Measurements from ENCODE around the gene TMEM167A.

The TMEM167A gene

GRCh38 chr5:83034036-83034435, 43.2 kb downstream of the TMEM167A start:
- no peak for DNase-seq

- no peak for DNase-seq
Measured at GRCh38 chr5:83031381-83031780, 45.8 kb downstream of the TMEM167A start.

GRCh38 chr5:83029912-83030311, 47.3 kb downstream of the TMEM167A start:
- no peak for DNase-seq

GRCh38 chr5:83026930-83027687, 50.1 kb downstream of the TMEM167A start:
- no peak for DNase-seq

DNA sequence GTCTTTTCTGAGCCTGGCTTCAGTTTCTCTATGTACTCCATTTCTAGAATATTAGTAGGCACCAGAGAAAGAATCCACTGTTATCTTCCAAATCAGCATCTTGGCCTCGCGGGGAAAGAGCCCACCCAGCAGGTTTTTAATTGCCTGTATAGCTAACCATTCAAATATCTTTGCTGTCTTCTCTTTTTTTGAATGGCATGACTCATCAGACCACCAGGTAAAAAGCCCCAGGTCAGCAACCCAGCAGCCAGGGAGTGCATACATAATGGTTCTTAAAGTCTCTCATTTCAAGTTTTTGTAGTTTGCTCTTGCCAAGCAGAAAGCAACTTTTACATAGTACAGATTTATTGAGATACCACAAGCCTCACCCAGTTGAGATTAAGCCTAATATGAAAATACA, 50.7 kb downstream of the TMEM167A start:
- no peak for DNase-seq

GRCh38 chr5:83025690-83026478, 51.3 kb downstream of the TMEM167A start:
- DNase-seq, result no peak

DNA sequence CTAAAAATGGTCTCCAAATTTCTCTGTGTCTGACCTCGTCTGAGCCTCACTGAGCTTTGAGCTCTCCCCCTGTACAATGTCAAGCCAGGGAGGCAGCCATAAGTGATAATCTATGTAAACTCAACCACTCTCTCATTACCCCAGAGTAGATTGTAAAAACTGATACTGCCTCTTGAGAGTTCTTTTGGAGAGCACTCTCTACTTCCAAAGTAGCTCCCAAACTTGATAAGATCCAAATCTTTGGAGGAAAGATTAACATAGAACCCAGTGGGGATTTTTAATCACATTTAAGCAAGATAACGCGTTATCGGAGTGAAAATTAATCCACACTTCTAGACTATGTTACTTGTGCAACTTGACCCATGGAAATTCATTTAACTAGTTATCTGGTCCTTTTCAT, 54.9 kb downstream of the TMEM167A start:
- DNase-seq, result no peak

DNA sequence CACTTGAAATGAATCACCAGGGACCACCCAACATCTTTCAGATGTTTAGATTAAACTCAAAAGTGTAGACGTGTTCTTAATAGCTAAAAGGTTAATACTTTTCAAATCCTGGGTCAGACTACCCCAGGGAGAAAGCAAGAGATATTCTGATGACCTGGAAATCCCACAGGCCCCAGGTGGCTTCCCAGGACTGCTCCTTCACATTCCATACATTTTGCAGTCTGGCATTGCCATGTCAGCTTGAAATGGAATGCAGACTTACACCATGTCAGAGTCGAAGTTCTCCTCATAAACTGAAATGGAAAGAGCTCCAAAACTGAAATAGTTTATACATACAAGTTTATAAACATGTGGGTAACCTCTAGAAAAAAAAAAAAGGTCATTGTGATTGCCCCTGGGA, 61.5 kb downstream of the TMEM167A start:
- no peak for DNase-seq

GRCh38 chr5:83011985-83012384, 65.2 kb downstream of the TMEM167A start:
- no peak for DNase-seq

- no peak for DNase-seq
Measured at GRCh38 chr5:83009408-83009807, 67.8 kb downstream of the TMEM167A start.

DNA sequence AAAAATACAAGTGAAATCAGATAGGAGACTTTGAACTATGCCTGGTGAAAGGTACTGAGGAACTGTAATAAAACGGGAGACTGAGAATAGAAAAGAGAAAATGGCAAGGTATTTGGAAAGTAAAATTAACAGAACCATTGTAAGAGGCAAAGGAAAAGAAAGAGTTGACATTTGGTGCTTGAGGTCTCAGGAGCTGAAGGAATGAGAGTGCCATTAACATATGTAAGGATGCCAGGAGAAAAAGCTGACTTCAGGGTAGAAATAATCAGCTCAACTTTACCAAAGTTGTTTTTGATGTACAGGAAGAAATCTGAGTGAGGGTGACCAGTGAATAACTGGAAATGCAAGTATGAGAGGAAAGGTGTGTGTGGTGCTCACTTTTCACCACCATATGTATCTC, 69.4 kb downstream of the TMEM167A start:
- DNase-seq, result no peak

DNA sequence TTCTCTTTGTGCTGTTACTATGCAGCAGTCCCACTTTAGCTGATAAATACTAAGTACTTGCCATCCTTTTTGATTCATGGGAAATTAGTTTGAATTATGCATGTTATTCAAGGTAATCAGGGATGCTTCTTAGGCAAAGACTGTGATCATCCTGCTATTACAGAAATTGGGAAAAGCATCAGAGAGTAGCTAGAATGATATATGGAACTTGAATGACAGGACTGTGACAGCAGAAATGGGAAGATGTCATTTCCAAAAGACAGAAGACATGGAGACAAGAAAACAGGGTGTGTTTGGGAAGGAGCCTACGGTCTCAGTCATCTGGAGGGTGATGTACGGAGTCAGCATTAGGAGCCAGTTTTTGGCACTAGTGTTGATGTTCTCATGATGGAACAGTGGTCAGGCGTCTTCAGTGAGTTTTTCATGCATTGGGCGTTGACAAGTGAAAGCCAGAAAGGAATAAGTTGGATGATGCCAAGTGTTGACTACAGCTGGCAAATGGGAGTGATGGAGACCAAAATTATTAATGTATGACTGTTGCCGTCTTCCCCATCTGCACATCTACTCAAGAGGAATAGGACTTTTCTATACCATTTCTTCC, 70.4 kb downstream of the TMEM167A start:
- no peak for DNase-seq

GRCh38 chr5:83003791-83004190, 73.4 kb downstream of the TMEM167A start:
- no peak for DNase-seq
